K562 (cell line): Measurements from ENCODE around the gene TUBA4B. TPM values are rescaled to one million over a fixed set of nuclear protein-coding genes. Genes with fewer than 3 reads are reported as not detected.
A peak's percentile ranks its signal among the peaks of the same experiment; 100 is the strongest.

Source experiments
- DEAF1 ChIP-seq: fragments of 450-650 bp; formaldehyde crosslinking; IDR thresholded peaks from 2 replicates; pipeline ENCODE4 v1.4.0; 2020; ENCODE audit warnings: mild to moderate bottlenecking, moderate library complexity
- HMG20B ChIP-seq: fragments of 250-450 bp; sonication (Bioruptor Pico); IDR thresholded peaks from 2 replicates; pipeline ENCODE4 v1.5.0; 2021; ENCODE audit warnings: mild to moderate bottlenecking
- REST ChIP-seq, 2 experiments: fragments of 450-650 bp; formaldehyde crosslinking in 1 of 2; IDR thresholded peaks; 2 replicates each; pipeline versions ENCODE4 v1.4.0 to v1.6.1; 2014 to 2020; ENCODE audit warnings: mild to moderate bottlenecking in 2 of 2, borderline replicate concordance in 1 of 2, low read depth in 1 of 2
- RREB1 ChIP-seq: fragments of 250-450 bp; sonication (Bioruptor Pico); IDR thresholded peaks from 2 replicates; pipeline ENCODE4 v1.4.0; 2020
- SMARCE1 ChIP-seq: fragments of 450-650 bp; IDR thresholded peaks from 2 replicates; pipeline ENCODE4 v1.7.1; 2016; ENCODE audit warnings: mild to moderate bottlenecking
- TCFL5 ChIP-seq: fragments of 250-450 bp; sonication (Bioruptor Pico); conservative IDR thresholded peaks from 2 replicates; pipeline ENCODE4 v1.6.1; 2021; ENCODE audit warnings: mild to moderate bottlenecking, moderate library complexity, matching md5 sums
- ZNF398 ChIP-seq: fragments of 250-450 bp; sonication (Bioruptor Pico); IDR thresholded peaks from 2 replicates; pipeline ENCODE4 v1.8.0; 2021; ENCODE audit warnings: moderate library complexity, mild to moderate bottlenecking, inconsistent platforms
- polyA plus RNA-seq, 8 experiments: library from polyadenylated mRNA; depleted of rRNA in 4 of 8; stranded (reverse) in 5 of 8; unstranded in 3 of 8; fragments of >200 nt; fragmentation: Nextera tagmentation in 2 of 8; fragmentation: Illumina TruSeq in 1 of 8; extraction: Ambion mirVana in 2 of 8; extraction: Trizol in 1 of 8; gene quantifications; 2 replicates each; pipeline versions ENCODE4 v1.2.1 to v1.2.3, GENCODE V29; 2011 to 2014; ENCODE audit warnings: inconsistent platforms in 1 of 8, missing spikeins in 1 of 8
- total RNA-seq, 7 experiments: library from RNA; depleted of rRNA in 6 of 7; stranded (reverse); fragments of >200 nt in 6 of 7; fragmentation: Illumina TruSeq in 2 of 7; extraction: Trizol in 2 of 7; gene quantifications; 2 replicates each; pipeline versions ENCODE4 v1.2.1 to v1.2.3, GENCODE V29; 2011 to 2021; ENCODE audit warnings: low replicate concordance in 1 of 7

TUBA4B gene
- total and polyA plus RNA-seq, 9 of the 15 experiments (the other 6 are each of a cell fraction or from before 2014, with no cell fraction given) = 0.04 TPM; not detected in 8

GRCh38 chr2:219294356-219295351, 41.6 kb downstream of the TUBA4B start (continued):
- TF ChIP-seq RREB1 (CRISPR knock-in tag) (no peak), DEAF1 (CRISPR knock-in tag) (0 out of 2 replicates have a peak, but pooled peaks have one; percentile 55), HMG20B (CRISPR knock-in tag) (no peak), REST (IDR thresholded peaks at IDR 0.05; ENCODE audit: borderline replicate concordance) (peak; percentile 74), REST (CRISPR knock-in tag; IDR thresholded peaks at IDR 0.05; ENCODE audit: low read depth) (no peak), SMARCE1 (peak; percentile 54), ZNF398 (CRISPR knock-in tag) (no peak), TCFL5 (CRISPR knock-in tag) (no peak)
